Fibroblast of skin of left quadriceps (primary cell): ENCODE results near the gene MRGPRD.
"Not testable (repeated sequence)": the region's sequence is repeated elsewhere in the genome, so short reads cannot be mapped to it uniquely, and the experiment has no call there.

ENCODE experiments used
- DNase-seq, 2 experiments: peaks; one replicate each; pipeline ENCODE4 v3.0.0-alpha.2; 2013; ENCODE audit warnings: low read depth in 2 of 2

The MRGPRD gene

DNA sequence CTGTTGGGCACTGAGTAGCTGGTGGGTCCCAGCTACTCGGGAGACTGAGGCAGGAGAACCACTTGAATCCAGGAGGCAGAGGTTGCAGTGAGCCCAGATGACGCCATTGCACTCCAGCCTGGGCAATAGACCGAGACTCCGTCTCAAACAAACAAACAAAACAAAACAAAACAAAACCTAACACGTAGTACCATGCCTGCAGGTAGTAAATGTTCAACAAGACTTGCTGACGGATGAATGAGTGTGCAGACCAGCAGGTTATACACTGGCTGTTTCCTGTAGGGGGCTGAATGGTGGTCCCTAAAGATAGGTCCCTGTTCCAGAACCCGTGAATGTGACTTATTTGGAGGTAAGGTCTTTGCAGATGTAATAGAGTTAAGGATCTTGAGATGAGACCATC lies 12.8 kb upstream of the MRGPRD start:
- DNase-seq = no peak

DNA sequence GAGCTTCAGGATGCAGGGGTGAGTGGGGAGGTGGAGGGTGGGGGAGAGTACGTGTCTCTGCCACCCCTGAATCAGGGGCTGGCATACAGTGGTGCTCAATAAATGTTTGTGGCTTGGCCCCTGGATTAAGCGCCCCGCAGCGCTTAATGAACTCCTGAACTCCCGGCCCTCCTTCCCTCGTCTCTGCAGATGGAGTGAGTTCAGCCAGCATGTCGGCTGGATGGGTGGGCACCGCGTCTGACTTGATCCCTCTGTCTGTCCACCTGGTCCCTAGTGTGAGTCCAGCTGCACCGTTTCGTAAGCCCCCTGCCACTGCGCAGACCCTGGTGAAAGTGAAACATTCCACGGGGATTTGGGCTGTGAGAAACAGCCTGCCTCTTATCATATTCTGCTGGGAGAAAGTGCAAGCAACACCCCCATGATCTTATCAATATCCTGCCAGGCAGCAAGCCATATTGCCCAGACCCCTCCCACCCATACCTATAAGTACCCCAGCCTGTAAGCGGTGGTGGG lies 12.0 kb upstream of the MRGPRD start:
- DNase-seq = no peak

- DNase-seq = no peak
These were observed 10.4 kb upstream of the MRGPRD start for GRCh38 chr11:68990995-68991780.

GRCh38 chr11:68989936-68990606 lies 9.3 kb upstream of the MRGPRD start:
- no peak for DNase-seq

DNA sequence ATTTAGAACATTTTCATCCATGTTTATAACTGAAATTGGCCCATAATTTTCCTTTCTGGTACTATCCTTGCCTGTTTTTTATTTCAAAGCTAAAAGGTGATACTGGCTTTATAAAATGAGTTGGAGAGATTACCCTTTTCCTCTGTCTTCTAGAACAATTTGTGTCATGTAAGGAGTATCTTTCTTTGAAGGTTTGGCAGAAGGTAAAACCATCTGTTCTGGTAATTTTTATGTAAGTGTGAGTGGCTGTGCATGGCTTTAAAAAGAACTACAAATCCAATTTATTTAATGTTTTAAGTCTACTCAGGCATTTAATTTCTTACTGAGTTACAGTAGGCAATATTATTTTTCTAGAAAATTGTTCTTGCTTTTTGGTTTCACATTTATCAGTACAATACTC lies 7.7 kb upstream of the MRGPRD start:
- DNase-seq = no peak

DNA sequence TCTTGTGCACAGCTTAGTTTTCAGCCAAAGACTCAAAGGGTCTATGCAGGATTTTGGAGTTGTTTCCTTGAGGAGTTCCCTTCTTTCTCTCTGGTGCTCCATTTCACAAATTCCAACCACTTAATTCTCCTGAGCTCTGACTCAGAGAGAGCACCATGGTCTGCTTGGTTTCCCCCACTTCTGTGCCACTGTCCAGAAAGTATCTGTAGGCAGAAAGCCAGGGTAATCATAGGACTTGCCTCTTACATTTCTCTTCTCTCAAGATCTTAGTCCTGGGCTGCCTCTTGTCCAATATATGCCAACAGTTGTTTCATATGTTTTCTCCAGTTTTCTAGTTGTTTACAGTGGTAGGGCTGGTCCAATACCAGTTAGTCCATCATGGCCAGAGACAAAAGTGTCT lies 6.4 kb upstream of the MRGPRD start:
- DNase-seq = no peak

DNA sequence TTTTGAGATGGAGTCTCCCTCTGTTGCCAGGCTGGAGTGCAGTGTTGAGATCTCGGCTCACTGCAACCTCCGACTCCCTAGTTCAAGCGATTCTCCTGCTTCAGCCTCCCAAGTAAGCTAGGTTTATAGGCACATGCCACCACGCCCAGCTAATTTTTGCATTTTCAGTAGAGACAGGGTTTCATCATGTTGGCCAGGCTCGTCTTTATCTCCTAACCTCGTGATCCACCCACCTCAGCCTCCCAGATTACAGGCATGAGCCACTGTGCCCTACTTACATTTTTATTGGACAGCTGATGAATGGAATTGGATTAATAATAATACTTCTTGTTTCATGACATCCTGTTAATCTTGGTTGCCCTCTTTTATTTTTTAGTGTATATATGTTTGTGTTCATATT lies 3.0 kb upstream of the MRGPRD start:
- DNase-seq = no peak

- no peak for DNase-seq
These were observed 1.3 kb upstream of the MRGPRD start for GRCh38 chr11:68982134-68982533.

- no peak for DNase-seq
These were observed 633 bp downstream of the MRGPRD start for GRCh38 chr11:68979931-68980775.

- no peak for DNase-seq
These were observed 1.7 kb downstream of the MRGPRD start for GRCh38 chr11:68978931-68979594.

DNA sequence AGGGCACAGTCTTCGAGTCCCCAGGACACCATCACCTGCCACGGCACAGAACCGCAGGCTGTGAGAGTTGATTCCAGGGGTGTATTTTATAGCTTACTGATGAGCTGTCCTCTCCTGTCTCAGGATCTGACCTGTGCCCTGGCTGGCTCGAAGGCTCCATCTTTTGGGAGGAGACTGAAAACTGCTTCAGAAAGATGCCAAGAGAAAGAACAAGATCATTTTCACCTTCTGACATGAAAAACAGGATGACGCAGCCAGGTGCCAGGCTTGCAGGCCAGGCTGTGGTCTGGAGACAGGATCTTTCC lies 2.2 kb downstream of the MRGPRD start:
- DNase-seq = no peak

DNA sequence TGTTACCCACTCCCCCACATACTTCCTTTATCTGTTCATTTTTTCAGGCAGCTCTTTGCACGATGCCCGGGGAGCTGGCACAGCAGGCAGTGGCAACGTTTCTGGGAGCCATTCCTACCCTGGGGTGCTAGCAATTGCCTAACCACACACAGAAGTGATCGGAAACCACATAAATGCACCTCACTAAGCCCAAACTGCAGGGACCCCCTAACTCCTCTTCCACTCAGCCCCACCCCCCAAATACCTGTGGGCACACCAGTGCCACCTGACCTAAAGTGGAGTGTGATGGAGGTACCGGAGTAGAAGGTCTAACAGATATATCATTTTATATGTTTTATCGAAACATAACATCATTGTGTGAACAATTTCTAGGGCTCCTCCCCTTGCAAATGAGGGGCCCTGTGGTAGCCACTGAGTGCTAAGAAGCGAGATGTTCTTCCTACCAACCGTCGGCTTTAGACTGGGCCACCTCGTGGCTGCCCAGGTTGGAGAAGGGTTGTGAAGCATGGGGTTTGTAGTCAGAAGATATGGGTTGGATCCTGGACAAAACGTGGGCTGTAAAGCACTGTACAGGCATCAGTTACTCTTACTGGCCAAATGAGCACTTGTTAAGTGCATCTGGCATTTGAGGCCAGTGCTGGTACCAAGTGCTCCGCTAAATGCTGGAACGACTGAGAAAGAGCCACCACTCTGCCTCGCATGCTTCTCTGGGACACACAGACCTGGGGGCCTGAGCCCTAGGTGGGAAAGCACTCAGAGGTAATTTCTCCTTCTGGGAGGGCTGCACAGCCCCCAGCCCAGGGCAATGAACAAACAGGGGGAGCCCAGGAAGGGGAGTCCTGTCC lies 2.8 kb downstream of the MRGPRD start:
- no peak for DNase-seq

GRCh38 chr11:68976563-68976962 lies 4.2 kb downstream of the MRGPRD start:
- peak in 1 of 2 experiments; percentile 21 for DNase-seq

DNA sequence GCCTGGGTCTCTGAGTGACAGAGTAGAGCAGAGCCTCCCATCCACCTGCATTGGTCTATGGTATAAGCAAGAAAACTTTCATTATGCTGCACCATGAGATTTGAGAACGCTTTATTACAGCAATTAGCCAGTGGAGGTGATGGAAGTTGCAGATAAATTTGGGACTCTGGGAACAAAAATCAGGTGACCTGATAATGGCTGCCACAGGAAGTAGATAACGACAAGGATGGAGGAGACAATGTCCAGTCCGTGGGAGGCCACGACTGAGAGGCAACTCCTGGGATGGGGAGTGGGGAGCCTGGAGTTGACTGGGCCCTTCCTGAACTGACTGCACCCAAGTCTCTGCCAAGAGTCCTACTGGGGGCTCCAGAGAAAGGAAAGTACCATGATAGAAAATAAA lies 4.7 kb downstream of the MRGPRD start:
- DNase-seq = no peak

GRCh38 chr11:68974421-68975194 lies 6.2 kb downstream of the MRGPRD start:
- no peak for DNase-seq

DNA sequence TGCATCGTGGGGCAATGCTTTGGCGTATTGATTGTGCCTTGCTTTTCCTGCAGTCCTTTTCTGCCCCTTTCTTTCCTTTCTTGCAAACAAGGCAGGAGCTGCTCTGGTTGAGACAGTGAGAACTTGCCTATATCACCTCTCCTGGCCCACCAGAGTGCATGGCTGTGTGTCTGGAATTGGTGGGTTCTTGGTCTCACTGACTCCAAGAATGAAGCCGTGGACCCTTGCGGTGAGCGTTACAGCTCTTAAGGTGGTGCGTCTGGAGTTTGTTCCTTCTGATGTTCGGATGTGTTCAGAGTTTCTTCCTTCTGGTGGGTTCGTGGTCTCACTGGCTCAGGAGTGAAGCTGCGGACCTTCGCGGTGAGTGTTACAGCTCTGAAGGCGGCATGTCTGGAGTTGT lies 7.1 kb downstream of the MRGPRD start:
- DNase-seq = not testable (repeated sequence)

- DNase-seq = no peak
These were observed 7.6 kb downstream of the MRGPRD start for GRCh38 chr11:68973219-68973618.

DNA sequence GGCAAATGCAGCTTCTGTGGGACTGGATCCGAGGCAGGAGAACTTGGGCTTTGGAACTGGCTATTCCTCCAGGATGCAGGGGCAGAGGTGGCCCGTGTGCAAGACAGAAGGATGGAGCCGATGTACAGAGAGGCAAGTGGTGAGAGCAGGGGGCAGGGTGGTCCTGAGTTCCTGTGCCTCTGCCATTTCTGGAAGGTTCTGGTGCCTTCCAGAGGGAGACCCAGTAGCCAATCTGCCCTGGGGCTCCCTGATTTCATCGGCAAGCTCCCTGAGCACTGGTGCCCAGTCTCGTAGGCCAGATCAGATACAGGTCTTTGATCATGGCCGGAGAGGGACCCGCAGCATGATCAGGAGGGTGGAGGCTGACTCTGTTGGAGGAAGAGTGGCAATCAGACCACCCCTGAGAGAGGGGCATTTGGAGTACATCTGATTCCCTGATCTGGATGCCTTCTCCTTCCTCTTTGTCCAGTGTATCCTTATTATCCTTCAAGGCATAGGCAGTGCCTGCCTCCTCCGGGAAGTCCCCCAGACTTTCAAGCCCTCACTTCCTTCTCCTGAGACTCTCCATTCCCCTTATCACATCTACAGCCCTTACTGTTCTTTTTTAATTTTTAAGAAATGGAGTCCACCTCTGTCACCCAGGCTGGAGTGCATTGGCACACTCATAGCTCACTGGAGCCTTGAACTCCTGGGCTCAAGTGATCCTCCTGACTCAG lies 9.7 kb downstream of the MRGPRD start:
- DNase-seq = no peak

DNA sequence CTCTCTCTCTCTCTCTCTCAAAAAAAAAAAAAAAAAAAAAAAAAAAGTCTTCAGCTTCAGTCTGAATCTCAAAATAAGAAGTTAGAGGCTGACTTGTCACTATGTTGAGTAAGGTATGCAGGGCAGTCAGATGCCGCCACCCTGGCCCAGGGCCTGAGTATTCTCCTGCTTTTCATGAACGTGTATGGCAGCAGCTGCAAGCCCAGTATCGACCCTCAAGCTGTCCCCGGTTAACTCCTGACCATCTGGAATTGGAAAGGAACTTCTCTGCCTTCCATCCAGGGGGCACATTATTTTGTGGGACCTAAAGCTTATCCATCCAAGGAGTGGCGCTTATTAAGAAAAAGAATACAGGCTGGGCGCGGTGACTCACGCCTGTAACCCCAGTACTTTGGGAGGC lies 11.4 kb downstream of the MRGPRD start:
- no peak for DNase-seq
